Erythroblast (primary cell): ENCODE results near the gene CPOX.
"Not testable (repeated sequence)": the region's sequence is repeated elsewhere in the genome, so short reads cannot be mapped to it uniquely, and the experiment has no call there.

Experiments used
- DNase-seq, 2 experiments: peaks; one replicate each; lab custom pipeline; 2025; lab: John Stamatoyannopoulos, UW
- GATA1 ChIP-seq: IDR thresholded peaks from 2 replicates; pipeline ENCODE4 v1.6.1; 2011; ENCODE audit warnings: low read depth, mild to moderate bottlenecking, control low read depth, low read length, moderate library complexity
- POLR2A ChIP-seq: IDR thresholded peaks from 2 replicates; pipeline ENCODE4 v1.6.1; 2011; ENCODE audit warnings: mild to moderate bottlenecking, low read length

The CPOX gene

DNA sequence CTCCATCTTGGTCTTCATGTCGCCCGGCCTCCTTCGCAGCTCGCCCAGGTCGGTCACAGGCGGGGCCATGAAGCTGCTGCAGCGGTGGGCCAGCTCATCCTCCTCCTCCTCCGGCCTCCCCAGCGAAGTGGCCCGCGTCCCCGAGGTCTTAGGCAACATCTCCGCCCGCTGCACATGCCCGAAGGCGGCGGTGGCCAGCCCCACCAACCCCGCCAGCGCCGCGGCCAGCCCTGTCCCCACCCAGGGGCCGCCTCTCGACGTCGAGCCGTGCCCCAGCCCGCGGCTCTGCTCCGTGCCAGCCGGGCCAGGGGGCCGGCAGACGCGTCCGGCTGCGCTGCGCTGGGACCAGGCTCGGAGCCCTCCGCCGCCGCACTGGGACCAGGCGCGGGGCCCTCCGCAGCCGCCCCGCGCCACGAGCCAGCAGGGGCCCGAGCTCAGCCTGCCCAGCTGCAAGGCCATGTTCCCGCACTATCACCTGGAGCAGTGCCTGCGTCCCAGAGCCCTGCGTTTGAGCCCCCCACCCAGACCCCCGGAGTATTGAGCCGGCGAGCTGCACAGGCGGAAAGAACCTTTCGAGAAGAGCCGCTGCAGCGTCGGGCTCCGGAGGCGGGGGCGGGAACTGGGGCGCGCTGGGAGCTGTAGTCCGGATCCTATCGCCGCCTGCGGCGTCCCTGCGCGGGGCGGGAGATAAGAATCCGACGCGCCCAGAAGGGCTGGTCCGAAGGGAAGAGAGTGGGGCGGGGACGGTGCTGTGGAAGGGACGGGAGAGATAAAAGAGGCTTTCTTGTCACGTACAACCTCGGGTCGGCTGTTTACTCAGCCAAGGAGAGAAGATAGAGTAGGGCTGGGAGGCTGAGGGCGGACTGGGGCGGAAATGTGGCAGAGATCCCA is at the start of gene CPOX:
TSS of gene CPOX (minus strand) at position 566 of the 891 bp plus-strand sequence. CDS start at position 459, 107 bp downstream.
- DNase-seq: peak; percentile 98 to 99
- TF ChIP-seq GATA1 (peak; percentile 93), POLR2A (peak; percentile 88)

DNA sequence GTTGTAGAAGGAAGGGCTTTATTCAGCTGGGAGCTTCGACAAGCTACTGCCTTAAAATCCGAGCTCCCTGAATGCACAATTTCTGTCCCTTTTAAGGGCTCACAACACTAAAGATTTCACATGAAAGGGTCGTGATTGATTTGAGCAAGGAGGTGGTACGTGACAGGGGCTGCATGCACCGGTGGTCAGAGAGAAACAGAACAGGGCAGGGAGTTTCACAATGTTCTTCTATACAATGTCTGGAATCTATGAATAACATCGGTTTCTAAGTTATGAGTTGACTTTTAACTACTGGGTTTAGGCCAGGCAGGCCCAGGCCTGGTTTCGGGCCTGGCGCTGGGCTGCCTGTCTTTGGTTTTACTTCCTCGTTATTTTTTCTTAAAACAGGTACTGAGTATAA is 49.4 kb upstream of the CPOX start:
- DNase-seq: not testable (repeated sequence)

DNA sequence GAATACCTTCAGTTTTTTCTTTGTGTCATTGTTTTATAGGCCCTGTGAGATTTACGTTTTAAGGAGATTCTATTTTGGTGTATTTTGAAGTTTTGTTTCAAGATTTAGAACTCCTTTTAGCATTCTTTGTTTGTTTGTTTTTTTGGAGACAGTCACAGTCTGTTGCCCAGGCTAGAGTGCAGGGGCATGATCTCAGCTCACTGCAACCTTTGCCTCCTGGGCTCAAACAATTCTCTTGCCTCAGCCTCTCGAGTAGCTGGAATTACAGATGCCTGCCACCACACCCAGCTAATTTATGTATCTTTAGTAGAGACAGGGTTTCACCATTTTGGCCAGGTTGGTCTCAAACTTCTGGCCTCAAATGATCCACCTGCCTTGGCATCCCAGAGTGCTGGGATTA is 48.3 kb upstream of the CPOX start:
- DNase-seq: not testable (repeated sequence)

DNA sequence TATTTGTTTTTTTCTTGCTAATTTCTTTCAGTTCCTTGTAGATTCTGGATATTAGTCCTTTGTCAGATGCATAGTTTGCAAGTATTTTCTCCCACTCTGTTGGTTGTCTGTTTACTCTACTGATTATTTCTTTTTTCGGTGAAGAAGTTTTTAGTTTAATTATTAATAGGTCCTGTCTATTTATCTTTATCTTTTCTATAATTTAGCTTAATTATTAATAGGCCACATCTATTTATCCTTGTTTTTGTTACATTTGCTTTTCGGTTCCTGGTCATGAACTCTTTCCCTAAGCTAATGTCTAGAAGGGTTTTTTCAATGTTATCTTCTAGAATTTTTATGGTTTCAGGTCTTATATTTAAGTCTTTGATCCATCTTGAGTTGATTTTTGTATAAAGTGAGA is 45.1 kb upstream of the CPOX start:
- not testable (repeated sequence) for DNase-seq

DNA sequence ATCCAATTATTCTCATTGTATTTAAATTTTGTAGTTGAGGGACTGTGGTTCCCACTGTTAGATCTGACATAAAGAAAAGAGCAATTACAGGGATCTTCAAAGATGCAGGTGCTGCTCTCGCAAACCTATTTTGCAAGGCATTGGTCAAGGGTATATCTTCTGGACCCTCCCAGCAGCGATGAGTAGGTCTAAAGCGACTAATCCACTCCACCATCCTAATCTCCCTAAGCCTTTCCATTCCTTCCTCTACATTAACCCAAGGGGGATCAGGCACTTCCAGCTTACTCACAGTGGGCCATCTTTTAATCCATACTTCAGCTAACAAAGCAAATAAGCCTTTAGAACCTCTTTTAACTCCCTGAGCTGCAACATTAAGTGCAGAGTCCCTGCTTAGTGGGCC is 37.0 kb upstream of the CPOX start:
- no peak for TF ChIP-seq GATA1
- no peak for TF ChIP-seq POLR2A

DNA sequence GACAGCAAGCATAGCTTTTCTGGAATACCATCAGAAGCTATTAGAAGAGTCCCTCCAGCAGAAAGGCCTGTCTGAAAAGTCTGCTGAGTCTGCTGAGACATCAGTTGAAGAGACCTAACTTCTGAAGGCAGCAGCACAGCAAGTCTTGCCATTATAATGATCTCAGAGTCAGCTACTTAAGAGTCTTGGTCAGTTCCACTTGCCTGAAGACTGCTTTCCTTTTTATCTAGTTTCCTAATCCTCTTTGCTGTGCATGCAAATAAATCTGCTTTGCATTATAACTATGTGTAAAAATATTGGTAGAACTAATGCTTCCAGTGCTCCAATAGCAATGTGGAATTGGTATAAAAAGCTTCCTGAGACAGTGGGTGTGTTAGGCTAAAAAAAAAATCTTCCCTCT is 34.9 kb upstream of the CPOX start:
- no peak for DNase-seq
- TF ChIP-seq POLR2A: no peak
- no peak for TF ChIP-seq GATA1

More for the DNA sequence above, 37.0 kb upstream of the CPOX start:
- no peak for DNase-seq

DNA sequence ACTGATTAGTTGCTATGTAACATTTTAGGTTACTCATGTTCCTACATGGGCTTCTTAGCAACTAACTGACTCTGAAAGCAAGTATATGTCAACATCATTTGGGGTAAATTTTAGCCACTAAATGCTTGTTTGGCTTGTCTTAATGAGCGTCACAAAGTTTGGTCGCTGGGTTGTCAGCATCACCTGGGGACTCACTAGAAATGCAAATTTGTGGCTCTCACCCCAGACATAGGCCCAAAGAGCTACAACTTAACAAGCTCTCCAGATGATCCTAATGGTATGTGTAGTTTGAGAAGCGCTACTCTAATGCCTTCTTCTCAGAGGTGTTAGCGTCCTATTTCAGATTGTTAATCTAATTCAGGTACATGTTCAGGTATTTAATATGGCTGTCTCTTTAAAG is 32.7 kb upstream of the CPOX start:
- TF ChIP-seq GATA1 (no peak), POLR2A (no peak)
- DNase-seq: no peak

DNA sequence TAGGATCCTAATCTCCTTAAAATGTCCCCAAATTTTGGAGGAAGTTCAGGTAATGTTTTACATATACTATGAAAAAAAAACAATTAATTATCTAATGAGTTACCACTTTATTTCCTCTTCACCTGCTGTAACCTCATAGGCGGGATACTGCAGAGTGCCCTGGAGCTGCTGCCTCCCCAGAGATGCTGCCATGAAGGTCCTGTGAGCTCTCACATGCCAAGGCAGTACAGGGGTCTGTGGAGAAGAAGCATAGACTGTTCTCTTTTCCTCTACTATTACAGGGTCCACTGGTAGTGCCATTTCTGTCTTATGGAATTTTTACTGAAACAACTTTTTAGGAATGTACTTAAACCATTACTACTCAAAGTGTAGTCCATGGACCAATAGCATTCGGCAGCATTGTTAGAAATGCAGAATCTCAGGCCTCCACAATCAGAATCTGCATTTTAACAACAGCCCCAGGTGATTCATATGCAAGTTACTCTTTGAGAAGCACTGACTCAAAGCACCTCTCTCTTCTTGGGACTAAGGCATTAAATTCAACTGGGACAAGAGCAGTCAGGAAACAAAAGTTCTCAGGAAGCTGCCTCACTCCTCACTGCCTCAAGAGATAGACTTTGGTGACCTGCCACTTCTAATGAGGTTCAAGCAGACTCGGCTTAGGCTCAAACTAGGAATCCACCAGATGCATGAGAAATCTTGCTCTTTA is 30.3 kb upstream of the CPOX start:
- no peak for DNase-seq
- TF ChIP-seq GATA1: no peak
- no peak for TF ChIP-seq POLR2A

DNA sequence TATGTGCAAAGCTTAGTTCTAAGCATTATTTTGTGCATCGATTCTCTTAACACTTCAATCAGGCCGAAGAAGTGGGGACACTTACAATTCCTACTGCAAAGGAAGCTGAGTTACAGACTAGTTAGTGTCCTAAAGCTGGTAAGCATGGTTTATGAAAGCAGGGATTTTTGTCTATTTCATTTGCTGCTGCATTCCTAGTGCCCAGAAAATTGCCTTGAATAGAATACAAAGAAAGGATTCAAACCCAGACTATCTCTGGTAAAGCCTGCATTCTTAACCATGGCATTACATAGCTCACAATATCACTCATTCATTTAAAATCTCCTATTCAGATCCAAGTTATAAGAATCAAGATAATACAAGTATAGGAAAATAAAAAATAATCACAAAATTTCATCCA is 24.4 kb upstream of the CPOX start:
- DNase-seq: no peak
- TF ChIP-seq POLR2A (no peak), GATA1 (no peak)

DNA sequence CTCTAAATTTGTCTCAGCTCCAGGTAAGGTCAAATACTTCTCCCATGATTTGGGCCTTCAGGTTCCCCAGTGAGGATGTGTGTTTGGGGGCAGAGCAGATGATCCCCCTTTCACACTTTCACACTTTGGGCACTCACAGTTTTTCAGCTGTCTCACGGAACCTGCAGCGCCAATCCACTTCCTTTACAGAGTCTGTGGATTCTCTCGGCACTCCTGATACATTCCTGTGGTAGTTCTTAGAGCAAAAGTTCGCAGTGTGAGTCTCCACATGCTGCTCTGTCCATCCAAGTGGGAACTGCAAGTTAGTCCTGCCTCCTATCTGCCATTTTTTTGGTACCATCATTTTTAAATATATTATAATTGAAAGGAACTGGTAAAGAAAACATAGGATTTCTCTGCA is 20.2 kb upstream of the CPOX start:
- TF ChIP-seq POLR2A (no peak), GATA1 (no peak)
- DNase-seq: no peak

DNA sequence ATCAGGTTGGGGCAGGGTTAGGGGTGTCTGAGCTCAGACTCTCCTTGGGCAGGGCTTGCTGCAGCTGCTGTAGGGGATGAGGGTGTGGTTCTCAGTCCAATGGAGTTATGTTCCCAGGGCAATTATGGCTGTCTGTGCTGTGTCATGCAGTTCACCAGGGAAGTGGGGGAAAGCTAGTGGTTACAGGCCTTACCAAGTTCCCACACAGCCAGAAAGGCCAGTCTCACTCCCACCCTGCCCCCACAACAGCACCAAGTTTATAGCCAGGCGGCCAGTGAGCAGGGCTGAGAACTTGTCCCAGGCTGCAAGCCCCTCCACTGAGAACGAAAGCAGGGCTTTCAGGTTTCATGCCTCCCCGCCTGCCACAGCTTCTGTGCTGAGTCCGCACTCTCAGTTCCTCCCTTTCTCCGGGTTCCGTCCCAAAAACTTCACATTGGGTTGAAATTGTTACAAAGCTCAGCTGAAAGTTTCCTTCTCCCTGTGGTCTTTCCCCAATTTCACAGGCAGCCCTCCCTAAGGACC is 19.6 kb upstream of the CPOX start:
- no peak for TF ChIP-seq POLR2A
- no peak for TF ChIP-seq GATA1
- DNase-seq: no peak

DNA sequence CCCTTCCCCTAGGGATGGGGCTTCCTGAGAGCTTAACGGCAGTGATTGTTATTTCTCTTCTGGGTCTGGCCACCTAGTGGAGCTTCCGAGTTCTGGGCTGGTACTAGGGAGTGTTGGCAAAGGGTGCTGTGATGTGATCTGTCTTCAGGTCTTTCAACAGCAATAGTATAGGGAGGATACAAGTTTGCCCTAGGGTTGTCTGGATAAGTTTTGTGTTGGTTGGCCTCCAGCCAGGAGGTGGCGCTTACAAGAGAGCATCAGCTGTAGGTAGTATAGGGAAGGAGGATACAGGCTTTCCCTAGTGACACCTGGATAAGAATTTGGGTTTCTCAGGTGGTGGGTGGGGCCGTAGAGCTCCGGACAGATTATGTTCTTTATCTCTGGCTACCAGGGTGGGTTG is 19.2 kb upstream of the CPOX start:
- DNase-seq: peak; percentile 19 to 28
- TF ChIP-seq POLR2A: no peak
- no peak for TF ChIP-seq GATA1

DNA sequence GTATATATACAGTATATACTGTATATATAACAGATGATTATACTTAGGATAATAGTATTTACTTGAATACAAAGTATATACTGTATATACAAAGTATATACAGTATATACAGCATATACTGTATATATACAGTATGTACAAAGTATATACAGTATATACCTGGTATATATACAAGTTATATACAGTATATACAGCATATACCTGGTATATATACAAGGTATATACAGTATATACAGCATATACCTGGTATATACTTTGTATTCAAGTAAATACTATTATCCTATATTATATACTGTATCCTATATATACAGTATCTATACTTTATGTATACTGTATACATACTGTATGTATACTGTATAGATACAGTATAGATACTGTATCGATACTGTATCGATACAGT is 14.6 kb upstream of the CPOX start:
- no peak for DNase-seq
- TF ChIP-seq GATA1 (no peak), POLR2A (no peak)

DNA sequence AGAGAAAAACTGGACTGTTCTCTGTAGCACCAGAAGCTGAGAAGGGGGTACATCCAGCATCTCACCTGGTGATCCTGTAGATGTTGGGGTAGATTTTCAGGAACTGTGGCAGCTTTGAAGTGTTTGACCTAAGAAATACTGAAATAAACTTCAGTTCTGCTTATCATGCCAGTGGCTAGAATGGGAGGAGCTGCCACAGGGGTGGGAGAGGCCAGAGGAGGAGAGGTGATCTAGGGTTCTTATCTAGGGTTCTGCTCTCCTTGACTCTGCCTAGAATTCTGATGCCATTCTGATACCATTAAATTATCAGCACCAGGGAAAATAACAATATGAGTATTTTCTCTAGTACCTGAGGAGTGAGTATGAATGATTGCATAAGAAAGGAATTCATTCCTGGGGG is 10.2 kb upstream of the CPOX start:
- DNase-seq: peak; percentile 53 to 62

More for the DNA sequence above, 10.2 kb upstream of the CPOX start:
- TF ChIP-seq GATA1: no peak
- TF ChIP-seq POLR2A: no peak
